GM18861 (cell line): ENCODE measurements around the gene C1QTNF7.

Experiments used
- ATAC-seq: cut with Tn5 transposase; IDR thresholded peaks from one replicate; pipeline ENCODE4 v1.9.1; 2021; ENCODE audit not compliant: unreplicated experiment

The C1QTNF7 gene, protein sequence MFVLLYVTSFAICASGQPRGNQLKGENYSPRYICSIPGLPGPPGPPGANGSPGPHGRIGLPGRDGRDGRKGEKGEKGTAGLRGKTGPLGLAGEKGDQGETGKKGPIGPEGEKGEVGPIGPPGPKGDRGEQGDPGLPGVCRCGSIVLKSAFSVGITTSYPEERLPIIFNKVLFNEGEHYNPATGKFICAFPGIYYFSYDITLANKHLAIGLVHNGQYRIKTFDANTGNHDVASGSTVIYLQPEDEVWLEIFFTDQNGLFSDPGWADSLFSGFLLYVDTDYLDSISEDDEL

DNA sequence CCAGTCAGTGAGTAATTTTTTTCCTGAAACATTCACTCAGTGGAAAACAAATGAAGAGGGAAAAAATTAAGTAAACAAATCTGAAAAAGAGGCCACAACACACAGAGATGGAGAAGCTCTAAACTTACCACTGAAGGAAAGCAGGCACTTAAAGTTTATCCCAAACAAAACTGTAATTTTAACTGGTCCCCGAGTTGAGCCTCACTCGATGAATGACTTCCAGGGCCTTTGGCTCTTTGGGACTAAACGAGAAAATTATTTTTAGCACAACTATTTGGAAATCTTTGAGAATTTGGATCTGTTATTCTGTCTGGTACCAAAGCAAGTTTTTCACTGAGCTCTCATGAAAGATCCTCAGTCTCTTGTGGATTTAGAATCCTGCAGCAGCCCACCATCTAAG is at the start of gene C1QTNF7:
TSS of gene C1QTNF7 (plus strand) at position 333 of the 400 bp plus-strand sequence. CDS start 7,711 bp downstream, outside the sequence.
- ATAC-seq = no peak

DNA sequence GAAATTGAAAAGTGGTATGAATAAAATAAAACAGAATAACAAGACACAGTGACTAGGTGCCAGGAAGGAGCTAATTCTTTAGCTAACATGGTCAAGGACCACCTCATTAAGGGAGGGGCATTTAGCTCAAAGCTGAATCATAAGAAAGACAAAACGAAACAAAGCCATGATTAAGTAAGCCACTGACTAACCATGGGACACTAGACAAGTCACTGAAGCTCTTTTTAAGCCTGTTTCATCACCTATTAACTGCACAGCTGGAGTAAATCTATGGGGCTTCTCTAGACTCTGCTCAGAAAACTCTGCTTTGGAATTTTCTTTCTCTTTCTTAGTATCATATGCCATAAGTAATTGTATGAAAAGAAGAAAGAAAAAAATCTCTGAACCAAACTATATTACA is 49.8 kb upstream of the C1QTNF7 start:
- ATAC-seq = no peak

DNA sequence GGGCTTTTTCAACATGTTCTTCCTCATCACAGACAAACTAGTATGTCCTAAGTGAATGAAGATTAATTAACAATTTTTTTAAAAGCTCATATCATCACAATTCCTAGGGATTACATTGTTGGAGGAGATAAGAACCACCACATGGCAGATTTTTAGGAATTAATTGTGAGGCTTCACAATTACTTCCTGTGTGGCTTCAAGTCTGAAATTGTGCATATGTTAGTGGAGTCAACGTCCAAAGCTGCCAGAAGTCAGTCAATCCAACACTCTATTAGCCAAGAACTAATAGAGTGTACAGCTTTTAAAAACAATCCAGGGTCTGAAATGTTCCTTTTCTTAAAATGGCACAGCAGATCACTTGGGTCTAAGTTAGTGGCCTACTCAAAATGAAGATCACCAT is 49.3 kb upstream of the C1QTNF7 start:
- no peak for ATAC-seq

DNA sequence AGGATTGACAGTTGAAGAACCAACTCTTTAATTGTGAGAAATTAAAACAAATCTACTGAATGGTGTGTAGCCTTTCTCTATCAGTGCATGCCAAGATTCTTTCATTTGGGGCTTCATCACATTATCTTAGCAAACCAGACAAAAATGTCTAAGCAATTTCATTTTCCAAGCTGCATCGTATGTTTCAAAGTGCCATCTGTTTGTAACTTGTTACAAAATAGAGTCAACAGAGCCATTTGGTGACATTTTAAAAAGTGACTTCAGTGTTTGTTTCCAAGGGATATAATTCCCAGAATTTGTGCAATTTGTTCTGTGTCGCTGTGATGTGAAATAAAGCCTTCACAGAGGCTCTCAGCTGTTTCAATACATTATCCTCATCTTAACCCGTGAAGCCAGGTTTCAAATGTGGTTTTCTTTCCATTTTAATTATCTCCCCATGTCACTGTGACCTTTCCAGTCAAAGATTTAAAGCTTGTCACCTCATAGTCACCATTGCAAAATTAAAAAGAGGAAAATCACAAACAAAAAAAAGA is 46.0 kb upstream of the C1QTNF7 start:
- ATAC-seq = no peak

DNA sequence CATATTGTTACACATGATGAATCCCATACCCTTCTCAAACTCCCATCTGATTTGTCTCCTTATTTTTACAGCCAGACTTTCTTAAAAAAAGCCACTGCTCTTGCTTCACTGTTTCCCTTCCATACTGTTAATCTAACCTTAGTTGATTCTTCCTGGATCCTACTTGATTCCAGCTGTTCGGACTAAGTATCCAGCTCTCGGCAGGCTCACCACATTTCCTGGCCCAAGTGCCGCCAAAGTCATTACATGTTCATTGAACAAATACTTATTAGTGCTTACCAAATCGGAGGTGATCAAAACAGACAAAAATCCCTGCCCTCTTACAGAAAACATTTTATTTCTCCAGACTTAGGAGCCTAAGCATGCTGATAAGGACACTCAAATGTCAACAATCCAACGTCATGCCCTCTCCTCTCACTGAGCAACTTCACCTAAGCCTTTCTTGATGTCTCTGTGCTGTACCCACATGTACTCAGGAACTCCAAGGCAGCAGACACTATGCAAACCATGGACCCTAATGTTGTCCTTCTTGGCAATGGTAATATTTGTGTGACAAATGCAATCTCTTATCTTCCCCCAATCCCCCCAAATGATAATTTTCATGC is 45.1 kb upstream of the C1QTNF7 start:
- no peak for ATAC-seq

DNA sequence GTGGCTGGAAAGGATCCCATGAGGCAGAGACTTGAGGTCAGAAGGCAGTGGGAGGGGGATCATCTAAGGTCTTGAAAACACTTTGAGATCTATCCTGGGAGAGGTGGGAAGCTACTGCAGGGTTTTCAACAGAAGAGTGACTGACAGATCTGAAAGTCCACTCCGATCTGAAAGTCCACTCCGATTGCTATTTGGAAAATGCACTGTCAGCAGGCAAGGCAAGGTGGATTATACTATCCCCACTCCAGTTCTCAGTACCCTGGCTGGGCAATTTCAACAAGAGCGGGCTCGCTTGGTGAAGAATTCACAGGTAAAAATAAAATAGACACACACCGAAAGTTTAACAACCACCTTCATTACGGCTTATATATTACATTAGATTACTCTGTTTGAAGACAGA is 42.3 kb upstream of the C1QTNF7 start:
- ATAC-seq = no peak

DNA sequence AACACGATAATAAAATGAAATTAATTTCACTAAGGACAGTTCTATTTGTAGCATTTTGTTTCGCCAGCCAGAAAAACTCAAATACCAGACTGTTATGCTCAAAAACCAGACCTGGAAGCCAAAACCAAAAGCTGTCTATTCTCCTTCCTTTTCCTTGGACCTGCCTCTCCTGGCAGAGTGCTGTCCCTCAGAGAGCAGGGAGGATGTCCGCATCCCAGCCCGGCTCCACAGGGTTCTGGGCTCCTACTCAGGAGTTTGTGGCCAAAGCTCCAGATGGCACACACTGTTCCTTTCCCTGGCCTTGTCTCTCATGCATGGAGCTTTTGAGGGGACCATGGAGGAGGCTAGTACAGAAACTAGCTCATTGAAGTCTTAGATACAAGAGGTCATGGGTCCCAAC is 41.9 kb upstream of the C1QTNF7 start:
- ATAC-seq = no peak

DNA sequence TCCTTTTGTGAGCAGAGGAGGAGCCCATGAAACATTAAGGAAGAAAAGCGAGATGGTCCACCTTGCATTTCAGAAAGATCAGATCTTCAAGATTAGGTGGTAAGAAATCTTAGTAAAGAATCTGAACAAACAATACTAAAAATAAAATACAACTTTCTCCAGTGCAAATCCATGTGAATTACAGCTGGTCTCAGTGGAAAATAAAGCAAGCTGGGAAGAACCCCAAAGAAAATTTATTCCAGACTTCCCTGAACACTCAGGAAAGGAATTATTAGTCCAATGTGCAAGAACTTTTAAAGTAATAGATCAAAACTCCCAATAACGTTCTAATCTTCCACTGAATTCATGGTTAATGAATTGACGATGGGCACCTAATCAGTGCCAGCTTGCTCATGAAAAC is 37.3 kb upstream of the C1QTNF7 start:
- ATAC-seq = no peak

DNA sequence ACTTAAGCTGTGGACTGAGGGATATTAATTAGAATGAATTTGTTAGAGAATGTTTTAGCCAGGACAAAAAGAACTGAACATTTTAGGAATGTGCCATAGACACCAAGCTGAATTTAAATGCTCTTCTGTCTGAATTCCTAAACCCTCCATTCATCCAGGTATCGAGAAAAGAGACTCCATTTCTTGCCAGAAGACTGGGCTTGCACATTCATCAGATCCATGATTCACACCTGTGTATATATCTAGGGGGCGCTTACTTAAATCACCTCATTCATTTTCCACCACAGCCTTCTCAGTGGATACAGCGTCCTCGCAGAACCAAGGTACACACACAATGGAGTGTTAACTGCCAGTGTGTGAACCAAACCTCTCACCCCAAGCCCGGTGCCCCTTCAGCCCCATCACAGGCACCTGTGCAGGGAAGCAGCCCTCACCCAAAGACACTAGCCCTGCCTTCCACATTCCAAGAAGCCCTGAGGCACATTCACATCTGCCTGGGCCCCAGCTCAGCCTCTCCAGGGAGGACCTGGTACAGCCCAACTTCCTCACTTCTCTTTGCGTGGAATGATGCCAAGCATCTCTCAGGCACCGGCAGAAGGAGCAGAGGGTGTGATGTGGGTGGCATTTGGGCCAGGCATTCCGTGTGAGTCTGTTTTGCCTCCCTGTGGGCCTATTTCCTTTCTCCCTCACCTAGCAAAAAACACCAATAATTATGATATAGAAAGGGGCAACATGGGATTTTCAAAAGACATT is 35.6 kb upstream of the C1QTNF7 start:
- no peak for ATAC-seq

DNA sequence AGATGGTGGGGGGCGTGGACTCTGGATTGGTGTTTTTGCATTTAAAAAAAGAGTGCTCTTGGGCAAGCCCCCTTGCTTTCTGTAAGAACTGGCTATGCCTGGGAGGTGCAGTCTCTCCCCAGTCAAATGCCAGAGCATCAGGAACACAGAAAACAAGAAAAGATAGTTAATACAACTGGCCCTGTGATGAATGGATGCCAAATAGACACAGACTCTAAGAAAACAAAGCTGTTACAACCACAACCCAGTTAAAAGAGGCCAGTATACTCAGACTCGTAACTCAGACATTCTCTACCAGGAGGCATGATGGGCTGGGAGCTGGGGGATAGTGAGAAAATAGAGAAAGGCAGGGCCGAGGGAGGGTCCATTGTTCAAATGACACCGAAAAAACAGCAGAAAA is 32.5 kb upstream of the C1QTNF7 start:
- ATAC-seq = no peak

DNA sequence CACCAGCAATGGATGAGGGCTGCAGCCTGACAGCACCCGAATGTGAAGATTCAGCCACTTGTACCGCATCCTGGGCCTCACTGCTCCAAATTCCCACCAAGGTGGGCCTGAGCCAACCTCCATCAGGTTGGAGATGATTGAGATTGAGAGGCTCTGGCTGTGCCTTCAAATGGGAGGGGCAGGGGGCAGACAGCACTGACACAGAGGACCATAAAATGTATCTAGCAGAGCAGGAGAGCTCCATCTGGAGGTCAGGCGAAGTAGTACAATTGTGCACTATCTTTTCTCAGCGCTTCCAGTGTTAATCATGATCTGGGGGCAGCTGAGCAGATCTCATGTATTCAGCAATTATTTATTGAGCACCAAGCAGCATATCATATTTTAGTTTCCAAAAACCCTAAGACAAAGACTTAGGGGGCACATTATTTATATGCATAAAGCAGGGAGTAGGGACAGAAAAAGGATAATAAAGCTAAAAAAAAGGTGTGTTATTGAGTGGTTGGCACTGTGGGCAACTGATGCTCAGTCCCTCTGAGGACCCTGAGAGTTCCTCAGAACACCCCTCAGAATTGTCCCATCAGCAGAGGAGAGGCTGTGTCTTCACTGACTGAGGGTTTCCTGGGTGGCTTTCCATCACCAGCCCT is 31.6 kb upstream of the C1QTNF7 start:
- ATAC-seq = peak; percentile 88

DNA sequence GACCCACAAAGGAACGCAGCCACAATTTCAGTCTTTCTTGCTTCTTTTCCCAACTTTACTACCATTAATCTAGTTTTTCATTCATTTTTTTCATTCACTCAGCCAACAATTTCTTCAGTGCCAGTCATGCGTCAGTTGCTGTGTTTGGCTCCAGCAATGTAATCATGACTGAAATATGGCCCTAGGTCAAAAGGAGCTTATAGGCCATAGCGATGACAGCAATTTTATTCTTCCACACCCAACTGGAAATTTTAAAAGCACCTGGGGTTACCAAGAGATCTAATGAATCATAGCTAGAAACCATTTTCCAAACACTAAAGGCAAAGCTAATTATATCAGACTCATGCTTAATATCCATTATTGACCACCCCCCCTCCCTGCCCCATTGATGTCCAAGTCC is 29.8 kb upstream of the C1QTNF7 start:
- ATAC-seq = no peak

DNA sequence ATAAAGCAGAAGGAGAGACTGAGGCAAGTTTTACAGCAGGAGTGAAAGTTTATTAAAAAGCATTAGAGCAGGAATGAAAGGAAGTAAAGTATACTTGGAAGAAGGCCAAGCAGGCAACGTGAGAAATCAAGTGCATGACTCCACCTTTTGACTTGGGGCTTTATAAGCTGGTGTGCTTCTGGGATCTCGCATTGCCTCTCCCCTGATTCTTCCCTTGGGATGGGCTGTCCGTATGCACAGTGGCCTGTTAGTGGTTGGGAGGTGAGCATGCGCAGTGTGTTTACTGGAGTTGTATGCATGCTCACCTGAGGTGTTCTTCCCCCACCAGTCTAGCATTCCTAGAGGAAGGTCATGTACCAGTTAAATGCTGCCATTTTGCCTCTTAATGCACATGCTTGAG is 29.1 kb upstream of the C1QTNF7 start:
- no peak for ATAC-seq

DNA sequence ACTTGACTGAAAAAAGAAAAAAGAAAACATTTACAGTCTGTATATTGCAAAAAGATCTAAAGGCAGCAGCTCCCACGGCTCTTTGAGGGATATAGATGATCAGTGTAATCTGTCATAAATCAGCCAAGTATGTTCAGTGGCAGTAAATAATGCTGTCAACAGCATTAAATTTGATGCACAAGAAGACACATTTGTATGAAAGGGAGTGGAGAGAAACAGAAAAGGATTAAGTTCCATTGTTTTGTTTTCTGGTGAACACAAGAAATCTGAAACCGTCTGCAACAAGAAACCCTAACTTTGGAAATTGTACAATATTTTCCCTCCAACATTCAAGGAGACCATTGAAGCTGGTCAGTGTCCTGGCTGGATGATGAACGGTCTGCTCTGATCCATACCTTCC is 27.6 kb upstream of the C1QTNF7 start:
- no peak for ATAC-seq

DNA sequence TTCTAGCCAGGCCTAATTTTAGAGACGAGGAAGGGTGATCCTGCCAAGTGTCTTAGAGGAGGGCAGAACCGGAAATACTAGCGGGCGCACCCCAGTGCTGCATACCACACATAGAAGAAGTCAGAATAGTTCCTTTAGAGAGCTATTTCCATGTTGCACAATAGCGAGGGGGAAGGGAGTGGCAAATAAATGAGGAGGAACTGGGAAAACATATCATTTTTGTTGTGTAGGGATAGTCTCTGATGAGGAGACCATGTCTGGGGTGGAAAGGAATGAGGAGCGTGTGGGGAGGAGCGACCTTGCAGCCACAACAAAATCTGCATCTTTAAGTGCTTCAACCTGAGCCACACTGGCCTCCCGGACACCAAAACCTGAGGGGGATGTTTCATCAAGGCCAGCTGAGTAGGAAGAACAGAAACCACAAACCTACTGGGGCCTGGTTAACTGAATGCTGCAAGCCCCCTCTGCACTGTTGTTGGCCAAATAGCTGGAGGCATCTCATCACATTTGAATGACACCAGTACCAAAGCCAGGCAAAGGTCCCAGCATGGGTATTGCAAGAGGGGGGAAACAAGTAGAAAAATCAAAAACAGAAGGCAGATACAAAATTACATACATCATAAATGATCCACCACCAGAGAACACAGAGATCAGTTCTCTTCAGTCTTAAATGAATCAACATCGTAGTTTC is 26.7 kb upstream of the C1QTNF7 start:
- no peak for ATAC-seq

DNA sequence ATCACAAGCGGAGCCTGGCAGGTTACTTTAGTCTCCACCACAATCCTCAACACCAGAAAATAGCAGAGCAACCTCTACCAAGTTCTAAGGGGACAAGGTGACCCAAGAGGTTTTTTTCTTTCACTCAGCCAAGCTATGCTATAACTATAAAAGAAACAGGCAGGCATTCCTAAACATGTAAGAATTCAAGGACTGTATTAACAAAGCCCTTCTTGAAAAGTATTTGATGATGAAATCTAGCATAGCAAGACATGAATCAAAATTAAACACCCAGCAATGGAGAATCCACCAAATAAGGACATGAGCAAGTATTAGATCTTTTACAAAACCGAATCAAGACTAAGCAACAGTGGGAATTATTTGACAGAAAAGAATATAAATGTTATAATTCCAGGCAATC is 25.7 kb upstream of the C1QTNF7 start:
- ATAC-seq = no peak

DNA sequence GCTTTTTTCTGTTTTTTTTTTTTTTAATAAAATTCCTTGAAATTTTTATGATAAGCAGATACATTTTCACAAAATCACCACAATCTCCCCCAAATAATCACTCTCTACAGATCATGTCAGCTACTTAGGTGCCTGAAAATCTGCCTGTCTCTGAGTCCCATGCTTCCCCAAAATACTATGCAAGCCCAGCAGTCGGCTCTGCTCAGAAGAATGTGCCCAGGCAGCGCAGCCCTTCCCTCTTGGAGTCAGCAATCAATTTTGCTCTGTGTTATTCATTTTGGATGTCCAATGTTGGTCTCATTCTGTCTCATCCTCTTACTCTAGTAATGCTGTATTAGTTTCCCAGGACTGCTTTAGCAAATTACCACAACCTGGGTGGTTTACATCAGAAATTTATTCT is 24.9 kb upstream of the C1QTNF7 start:
- ATAC-seq = no peak

DNA sequence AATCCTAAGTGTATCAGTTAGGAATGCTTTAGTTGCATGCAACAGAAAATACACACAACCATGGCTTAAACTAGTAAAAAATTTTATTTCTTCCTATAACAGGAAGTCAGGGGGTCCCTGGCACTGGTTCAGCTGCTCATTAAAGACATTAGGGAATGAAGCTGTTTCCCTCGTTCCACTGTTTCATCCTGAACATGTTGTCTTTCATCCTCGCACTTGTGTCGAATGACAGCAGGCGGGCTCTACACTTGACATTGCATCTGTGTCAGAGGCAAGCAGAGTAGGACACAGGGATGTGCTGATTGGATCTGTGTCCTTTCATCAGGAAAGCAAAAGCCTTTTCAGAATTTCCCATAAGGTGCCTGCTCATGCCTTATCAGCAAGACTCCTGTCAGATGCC is 22.8 kb upstream of the C1QTNF7 start:
- ATAC-seq = no peak

DNA sequence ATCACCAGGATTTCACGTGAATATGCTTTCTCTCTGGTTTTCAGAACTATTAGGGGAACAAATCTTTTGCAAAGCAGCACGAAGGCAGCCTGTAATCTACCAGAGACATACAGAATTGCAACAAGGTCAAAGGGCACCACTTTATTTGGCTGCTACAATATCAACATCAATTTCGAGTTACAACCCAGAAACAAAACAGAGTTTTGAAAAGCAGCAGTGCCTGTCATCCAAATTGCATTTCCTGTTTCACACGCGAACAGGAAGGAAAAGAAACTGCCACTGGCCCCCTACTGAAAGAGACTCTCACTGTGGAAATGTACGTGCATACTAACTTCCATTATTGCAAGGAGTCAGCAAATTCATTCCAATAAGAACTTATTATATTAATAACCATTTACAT is 17.1 kb upstream of the C1QTNF7 start:
- ATAC-seq = no peak

DNA sequence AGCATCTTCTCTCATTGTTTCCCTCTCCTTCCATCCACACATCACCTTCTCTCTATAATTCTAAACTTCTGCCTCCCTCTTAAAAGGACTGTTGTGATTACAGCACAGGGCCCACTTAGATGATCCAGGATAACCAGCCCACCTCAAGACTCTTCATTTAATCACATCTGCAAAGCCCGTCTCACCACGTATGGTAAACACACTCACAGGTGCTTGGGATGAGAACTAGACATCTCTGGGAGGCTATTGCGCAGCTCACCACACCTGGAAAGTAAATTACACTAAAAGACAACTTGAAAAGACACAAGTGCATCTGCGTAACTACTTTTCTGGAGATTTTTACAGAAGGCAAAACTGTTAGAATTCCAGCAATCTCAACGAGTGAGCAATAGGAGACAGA is 15.4 kb upstream of the C1QTNF7 start:
- no peak for ATAC-seq

DNA sequence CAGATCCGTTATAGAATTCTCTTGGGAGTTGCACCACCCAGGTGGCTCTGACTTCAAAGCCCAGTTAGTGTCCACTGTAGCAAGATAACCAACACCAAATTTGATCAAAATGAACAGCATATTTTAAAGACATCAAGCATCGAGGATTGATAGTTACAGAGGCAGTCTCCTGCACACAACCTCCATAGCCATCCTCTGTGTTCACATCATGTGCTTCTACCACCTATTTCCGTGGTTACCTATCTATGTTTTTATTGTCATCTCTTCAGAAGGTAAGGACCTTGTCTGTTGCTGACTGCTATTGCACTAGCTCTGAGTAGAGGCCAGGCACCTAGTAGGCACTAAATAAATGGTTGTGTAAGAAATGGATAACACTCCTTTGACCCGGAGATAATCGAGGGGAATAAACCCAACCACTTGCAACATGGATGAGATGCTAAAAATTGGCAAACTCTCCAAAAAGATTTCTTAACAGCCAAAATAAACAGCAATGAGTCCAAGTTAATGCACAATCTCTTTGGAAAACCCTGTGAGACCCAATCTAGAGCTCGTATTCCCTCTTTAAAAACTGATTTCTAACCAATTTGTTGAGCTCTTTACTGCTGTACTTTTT is 14.7 kb upstream of the C1QTNF7 start:
- ATAC-seq = no peak
